NB4 (cell line): ENCODE measurements around the gene EPHB1.

ENCODE experiments used
- MYC ChIP-seq: IDR thresholded peaks from 2 replicates; pipeline ENCODE4 v1.6.1; 2011; ENCODE audit warnings: low read depth, low read length
- TF ChIP-seq, protein P1 (sequence below): IDR thresholded peaks from one replicate; pipeline ENCODE4 v1.5.1; 2012; ENCODE audit warnings: low read depth, low read length
- TF ChIP-seq, protein P2 (sequence below): IDR thresholded peaks from 2 replicates; pipeline ENCODE4 v1.6.1; 2011; ENCODE audit warnings: low read depth, low read length

DNA sequence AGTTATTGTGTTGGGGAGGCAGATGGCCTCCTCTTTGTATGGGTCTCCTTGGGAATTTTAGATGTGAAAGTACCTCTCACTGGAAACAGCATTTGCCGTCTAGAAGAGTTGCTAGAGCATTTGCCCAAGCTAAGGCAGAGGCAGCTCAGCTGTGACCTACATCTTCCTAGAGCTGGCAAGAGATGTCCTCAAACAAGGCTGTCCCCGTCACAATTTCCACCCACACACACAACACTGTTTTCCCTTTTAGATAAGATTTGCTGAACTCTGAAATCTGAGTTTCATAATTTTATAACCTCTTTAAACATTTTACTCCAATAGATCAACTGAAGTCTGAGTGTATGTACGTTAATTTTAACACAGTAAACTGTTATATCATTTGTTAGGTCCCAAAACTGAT, 352.6 kb downstream of the EPHB1 start:
- TF ChIP-seq, protein P1, sequence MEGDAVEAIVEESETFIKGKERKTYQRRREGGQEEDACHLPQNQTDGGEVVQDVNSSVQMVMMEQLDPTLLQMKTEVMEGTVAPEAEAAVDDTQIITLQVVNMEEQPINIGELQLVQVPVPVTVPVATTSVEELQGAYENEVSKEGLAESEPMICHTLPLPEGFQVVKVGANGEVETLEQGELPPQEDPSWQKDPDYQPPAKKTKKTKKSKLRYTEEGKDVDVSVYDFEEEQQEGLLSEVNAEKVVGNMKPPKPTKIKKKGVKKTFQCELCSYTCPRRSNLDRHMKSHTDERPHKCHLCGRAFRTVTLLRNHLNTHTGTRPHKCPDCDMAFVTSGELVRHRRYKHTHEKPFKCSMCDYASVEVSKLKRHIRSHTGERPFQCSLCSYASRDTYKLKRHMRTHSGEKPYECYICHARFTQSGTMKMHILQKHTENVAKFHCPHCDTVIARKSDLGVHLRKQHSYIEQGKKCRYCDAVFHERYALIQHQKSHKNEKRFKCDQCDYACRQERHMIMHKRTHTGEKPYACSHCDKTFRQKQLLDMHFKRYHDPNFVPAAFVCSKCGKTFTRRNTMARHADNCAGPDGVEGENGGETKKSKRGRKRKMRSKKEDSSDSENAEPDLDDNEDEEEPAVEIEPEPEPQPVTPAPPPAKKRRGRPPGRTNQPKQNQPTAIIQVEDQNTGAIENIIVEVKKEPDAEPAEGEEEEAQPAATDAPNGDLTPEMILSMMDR, result no peak
- no peak for TF ChIP-seq MYC
- TF ChIP-seq, protein P2, sequence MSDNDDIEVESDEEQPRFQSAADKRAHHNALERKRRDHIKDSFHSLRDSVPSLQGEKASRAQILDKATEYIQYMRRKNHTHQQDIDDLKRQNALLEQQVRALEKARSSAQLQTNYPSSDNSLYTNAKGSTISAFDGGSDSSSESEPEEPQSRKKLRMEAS, result no peak
